Transverse colon (tissue), 4 donors: ENCODE data around the gene GGN.
"Not testable (repeated sequence)": the region's sequence is repeated elsewhere in the genome, so short reads cannot be mapped to it uniquely, and the experiment has no call there.

Source experiments
- CTCF ChIP-seq, 5 experiments: fragments of 200-600 bp in 3 of 5; fragments of 450-650 bp in 2 of 5; sonication (generic) in 3 of 5; IDR thresholded peaks; 1 replicate in 2 of 5; 2 replicates in 3 of 5; pipeline ENCODE4 v1.5.1; 2016 to 2017; ENCODE audit warnings: antibody characterized with exemption in 5 of 5, inconsistent platforms in 3 of 5, mild to moderate bottlenecking in 2 of 5, moderate library complexity in 1 of 5
- EP300 ChIP-seq: sonication (generic); formaldehyde crosslinking; IDR thresholded peaks from one replicate; pipeline ENCODE4 v1.6.1; 2017; ENCODE audit warnings: antibody characterized with exemption, low read depth
- POLR2A ChIP-seq: fragments of 450-650 bp; IDR thresholded peaks from one replicate; pipeline ENCODE4 v1.6.1; 2016; ENCODE audit warnings: antibody characterized with exemption, mild to moderate bottlenecking, moderate library complexity
- POLR2AphosphoS5 ChIP-seq, 3 donors: sonication (generic); formaldehyde crosslinking; IDR thresholded peaks; one replicate each; pipeline ENCODE4 v1.6.1; 2016; ENCODE audit warnings: antibody characterized with exemption in 3 of 3

DNA sequence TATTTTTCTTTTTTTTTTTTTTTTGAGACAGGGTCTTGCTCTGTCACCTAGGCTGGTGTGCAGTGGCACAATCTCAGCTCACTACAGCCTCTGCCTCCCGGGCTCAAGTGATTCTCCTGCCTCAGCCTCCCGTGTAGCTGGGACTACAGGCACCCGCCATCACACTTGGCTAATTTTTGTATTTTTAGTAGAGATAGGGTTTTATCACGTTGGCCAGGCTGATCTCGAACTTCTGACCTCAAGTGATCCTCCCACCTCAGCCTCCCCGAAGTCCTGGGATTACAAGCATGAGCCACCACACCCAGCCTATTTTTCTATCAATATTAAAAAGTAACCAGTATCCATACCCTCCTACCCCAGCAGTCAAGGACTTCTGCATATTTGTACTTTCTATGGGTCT is 22.6 kb upstream of the GGN start:
- not testable (repeated sequence) for TF ChIP-seq CTCF (IDR thresholded peaks at IDR 0.05); POLR2A; POLR2AphosphoS5 (IDR thresholded peaks at IDR 0.05); EP300
